Spleen (tissue), 7 donors: ENCODE results near the gene OBSCN.
A peak's percentile ranks its signal among the peaks of the same experiment; 100 is the strongest.

Experiments
- CTCF ChIP-seq, 11 experiments: fragments of 200-600 bp in 7 of 11; fragments of 450-650 bp in 4 of 11; sonication (generic) in 4 of 11; IDR thresholded peaks in 8 of 11; conservative IDR thresholded peaks in 3 of 11; 1 replicate in 7 of 11; 2 replicates in 4 of 11; pipeline versions ENCODE4 v1.4.0 to v1.8.0; 2016 to 2021; ENCODE audit warnings: antibody characterized with exemption in 11 of 11, inconsistent platforms in 4 of 11, mild to moderate bottlenecking in 1 of 11
- POLR2A ChIP-seq, 3 donors: fragments of 450-650 bp; IDR thresholded peaks; one replicate each; pipeline ENCODE4 v1.5.1; 2017; ENCODE audit warnings: antibody characterized with exemption in 3 of 3, mild to moderate bottlenecking in 1 of 3
- POLR2AphosphoS5 ChIP-seq, 3 donors: sonication (generic); formaldehyde crosslinking; IDR thresholded peaks; one replicate each; pipeline ENCODE4 v1.5.1; 2017; ENCODE audit warnings: antibody characterized with exemption in 3 of 3
- donor health status: DM: no; HTN: no; CAD: no; lungs with moderate emphysema.
- donor health status: DM: no; HTN: no; CAD: no.
- donor health status: DM: no; HTN: no; CAD: no.

- TF ChIP-seq POLR2AphosphoS5 (IDR thresholded peaks at IDR 0.05): peak; percentile 60 to 81 (median 77)
- no peak for TF ChIP-seq CTCF (IDR thresholded peaks at IDR 0.05 in 8 of 11, conservative IDR thresholded peaks at IDR 0.05 in 3 of 11)
- TF ChIP-seq POLR2A (IDR thresholded peaks at IDR 0.05): no peak
Observed at GRCh38 chr1:228163007-228163753, 44.7 kb upstream of the OBSCN start.
